Hepatocyte (in vitro differentiated cells): ENCODE results near the gene MYO1H.

Experiments
- EZH2 ChIP-seq: fragments of 200-600 bp; sonication (generic); IDR thresholded peaks from 2 replicates; pipeline ENCODE4 v1.6.1; 2016; ENCODE audit warnings: antibody characterized with exemption, mild to moderate bottlenecking, borderline replicate concordance
- EZH2phosphoT487 ChIP-seq: fragments of 200-600 bp; sonication (generic); IDR thresholded peaks from one replicate; pipeline ENCODE4 v1.6.1; 2018; ENCODE audit warnings: antibody characterized with exemption, mild to moderate bottlenecking, low read depth, moderate library complexity; ENCODE audit not compliant: unreplicated experiment, severe bottlenecking
- TF ChIP-seq, protein P1 (sequence below): fragments of 200-600 bp; sonication (generic); IDR thresholded peaks from 2 replicates; pipeline ENCODE4 v1.5.1; 2016; ENCODE audit warnings: antibody characterized with exemption, mild to moderate bottlenecking; ENCODE audit not compliant: poor library complexity

DNA sequence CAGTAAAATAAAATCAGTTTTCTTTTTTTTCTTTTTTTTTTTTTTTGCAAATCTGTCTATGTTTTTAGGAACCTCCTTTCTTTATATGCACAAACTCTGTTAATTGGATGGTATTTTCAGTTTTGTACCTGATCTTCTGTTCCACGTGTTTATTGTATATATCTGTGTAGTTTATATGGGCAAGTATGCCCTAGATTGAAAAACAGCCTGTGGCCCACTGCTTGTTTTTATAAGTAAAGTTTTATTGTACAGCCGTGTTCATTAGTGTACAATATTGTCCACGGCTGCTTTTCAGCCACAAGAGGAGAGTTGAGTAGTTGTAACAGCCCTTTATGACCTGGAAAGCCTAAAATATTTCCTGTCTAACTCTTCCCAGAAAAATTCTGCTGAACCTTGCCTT lies 18.7 kb upstream of the MYO1H start:
- TF ChIP-seq, protein P1, sequence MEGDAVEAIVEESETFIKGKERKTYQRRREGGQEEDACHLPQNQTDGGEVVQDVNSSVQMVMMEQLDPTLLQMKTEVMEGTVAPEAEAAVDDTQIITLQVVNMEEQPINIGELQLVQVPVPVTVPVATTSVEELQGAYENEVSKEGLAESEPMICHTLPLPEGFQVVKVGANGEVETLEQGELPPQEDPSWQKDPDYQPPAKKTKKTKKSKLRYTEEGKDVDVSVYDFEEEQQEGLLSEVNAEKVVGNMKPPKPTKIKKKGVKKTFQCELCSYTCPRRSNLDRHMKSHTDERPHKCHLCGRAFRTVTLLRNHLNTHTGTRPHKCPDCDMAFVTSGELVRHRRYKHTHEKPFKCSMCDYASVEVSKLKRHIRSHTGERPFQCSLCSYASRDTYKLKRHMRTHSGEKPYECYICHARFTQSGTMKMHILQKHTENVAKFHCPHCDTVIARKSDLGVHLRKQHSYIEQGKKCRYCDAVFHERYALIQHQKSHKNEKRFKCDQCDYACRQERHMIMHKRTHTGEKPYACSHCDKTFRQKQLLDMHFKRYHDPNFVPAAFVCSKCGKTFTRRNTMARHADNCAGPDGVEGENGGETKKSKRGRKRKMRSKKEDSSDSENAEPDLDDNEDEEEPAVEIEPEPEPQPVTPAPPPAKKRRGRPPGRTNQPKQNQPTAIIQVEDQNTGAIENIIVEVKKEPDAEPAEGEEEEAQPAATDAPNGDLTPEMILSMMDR, result no peak
- TF ChIP-seq EZH2, result no peak
- no peak for TF ChIP-seq EZH2phosphoT487
